Endothelial cell (in vitro differentiated cells): ENCODE measurements around the gene ITGAD. TPM values are rescaled to one million over a fixed set of nuclear protein-coding genes. Genes with fewer than 3 reads are reported as not detected.
"Not testable (repeated sequence)": the region's sequence is repeated elsewhere in the genome, so short reads cannot be mapped to it uniquely, and the experiment has no call there.

Experiments
- DNase-seq: peaks from one replicate; pipeline ENCODE4 v3.0.0; 2021; ENCODE audit warnings: low spot score
- H3K27ac Mint-ChIP-seq: one replicate; pipeline ENCODE4 v1.8.0; 2021; ENCODE audit warnings: mixed read lengths, inconsistent platforms; ENCODE audit not compliant: unreplicated experiment
- H3K27me3 Mint-ChIP-seq: one replicate; pipeline ENCODE4 v1.8.0; 2021; ENCODE audit warnings: mild to moderate bottlenecking, moderate library complexity, mixed read lengths, inconsistent platforms; ENCODE audit not compliant: unreplicated experiment
- H3K36me3 Mint-ChIP-seq: one replicate; pipeline ENCODE4 v1.8.0; 2021; ENCODE audit warnings: mild to moderate bottlenecking, low read depth, mixed read lengths, inconsistent platforms; ENCODE audit not compliant: unreplicated experiment
- H3K4me1 Mint-ChIP-seq: one replicate; pipeline ENCODE4 v1.8.0; 2021; ENCODE audit warnings: mild to moderate bottlenecking, mixed read lengths, inconsistent platforms; ENCODE audit not compliant: unreplicated experiment
- H3K4me3 Mint-ChIP-seq: one replicate; pipeline ENCODE4 v1.8.0; 2021; ENCODE audit warnings: mild to moderate bottlenecking, mixed read lengths, inconsistent platforms; ENCODE audit not compliant: unreplicated experiment
- H3K9me3 Mint-ChIP-seq: one replicate; pipeline ENCODE4 v1.8.0; 2021; ENCODE audit warnings: mixed read lengths, inconsistent platforms; ENCODE audit not compliant: unreplicated experiment
- total RNA-seq: library from RNA; stranded (reverse); fragmentation: NEBNext Ultra II Directional; extraction: Animal tissue kit (Norgen Biotek cat#: 25700); gene quantifications from one replicate; pipeline ENCODE4 v1.2.1, GENCODE V29; 2021; ENCODE audit not compliant: unreplicated experiment
- TF ChIP-seq, protein P1 (sequence below): fragments of 200-600 bp; sonication (generic); IDR thresholded peaks from one replicate; pipeline ENCODE4 v1.5.0; 2021; ENCODE audit warnings: antibody characterized with exemption; ENCODE audit not compliant: unreplicated experiment

The ITGAD gene
- total RNA-seq, 1 donor from 2014 or later, result not detected

- peak overlapping the region; percentile 61 for H3K27ac Mint-ChIP-seq
- H3K27me3 Mint-ChIP-seq, result peaks cover 4% of the 10 kb centered on the region
- DNase-seq, result no peak
- peak overlapping the region; percentile 89 for H3K4me3 Mint-ChIP-seq
- TF ChIP-seq, protein P1, sequence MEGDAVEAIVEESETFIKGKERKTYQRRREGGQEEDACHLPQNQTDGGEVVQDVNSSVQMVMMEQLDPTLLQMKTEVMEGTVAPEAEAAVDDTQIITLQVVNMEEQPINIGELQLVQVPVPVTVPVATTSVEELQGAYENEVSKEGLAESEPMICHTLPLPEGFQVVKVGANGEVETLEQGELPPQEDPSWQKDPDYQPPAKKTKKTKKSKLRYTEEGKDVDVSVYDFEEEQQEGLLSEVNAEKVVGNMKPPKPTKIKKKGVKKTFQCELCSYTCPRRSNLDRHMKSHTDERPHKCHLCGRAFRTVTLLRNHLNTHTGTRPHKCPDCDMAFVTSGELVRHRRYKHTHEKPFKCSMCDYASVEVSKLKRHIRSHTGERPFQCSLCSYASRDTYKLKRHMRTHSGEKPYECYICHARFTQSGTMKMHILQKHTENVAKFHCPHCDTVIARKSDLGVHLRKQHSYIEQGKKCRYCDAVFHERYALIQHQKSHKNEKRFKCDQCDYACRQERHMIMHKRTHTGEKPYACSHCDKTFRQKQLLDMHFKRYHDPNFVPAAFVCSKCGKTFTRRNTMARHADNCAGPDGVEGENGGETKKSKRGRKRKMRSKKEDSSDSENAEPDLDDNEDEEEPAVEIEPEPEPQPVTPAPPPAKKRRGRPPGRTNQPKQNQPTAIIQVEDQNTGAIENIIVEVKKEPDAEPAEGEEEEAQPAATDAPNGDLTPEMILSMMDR, result no peak
- H3K4me1 Mint-ChIP-seq, result peaks cover 7% of the 10 kb centered on the region
- no peaks in the 10 kb centered on the region for H3K9me3 Mint-ChIP-seq
- H3K36me3 Mint-ChIP-seq, result no peaks in the 10 kb centered on the region
Measured at GRCh38 chr16:31441956-31442355, 48.8 kb downstream of the ITGAD start.

- H3K4me1 Mint-ChIP-seq, H3K27ac Mint-ChIP-seq, H3K4me3 Mint-ChIP-seq, H3K36me3 Mint-ChIP-seq, H3K27me3 Mint-ChIP-seq, DNase-seq, H3K9me3 Mint-ChIP-seq: not testable (repeated sequence)
Measured at GRCh38 chr16:31445931-31446330, 52.8 kb downstream of the ITGAD start.

DNA sequence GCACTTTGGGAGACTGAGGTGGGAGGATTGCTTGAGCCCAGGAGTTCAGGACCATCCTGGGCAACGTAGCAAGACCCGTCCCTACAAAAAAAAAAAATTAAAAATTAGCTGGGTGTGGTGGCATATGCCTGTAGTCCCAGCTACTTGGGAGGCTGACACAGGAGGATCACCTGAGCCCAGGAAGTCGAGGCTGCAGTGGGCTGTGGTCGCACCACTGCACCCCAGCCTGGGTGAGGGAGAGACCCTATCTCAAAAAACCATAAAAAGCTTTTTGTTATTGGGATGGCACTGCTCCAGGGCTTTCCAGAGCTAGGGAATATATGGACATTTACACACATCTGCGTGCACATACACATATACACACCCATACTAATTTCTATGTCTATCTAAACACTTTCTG is 58.1 kb downstream of the ITGAD start:
- H3K9me3 Mint-ChIP-seq, result no peaks in the 10 kb centered on the region
- H3K4me1 Mint-ChIP-seq, result peaks cover 23% of the 10 kb centered on the region
- H3K4me3 Mint-ChIP-seq, result no peak overlapping the region
- no peak for DNase-seq
- no peaks in the 10 kb centered on the region for H3K36me3 Mint-ChIP-seq
- peaks cover 7% of the 10 kb centered on the region for H3K27me3 Mint-ChIP-seq
- no peak overlapping the region for H3K27ac Mint-ChIP-seq
- TF ChIP-seq, protein P1, result no peak

GRCh38 chr16:31451681-31452351 is 58.7 kb downstream of the ITGAD start:
- Mint-ChIP-seq H3K36me3 (no peaks in the 10 kb centered on the region), H3K27ac (no peak overlapping the region), H3K9me3 (no peaks in the 10 kb centered on the region), H3K4me3 (no peak overlapping the region), H3K27me3 (peaks cover 7% of the 10 kb centered on the region), H3K4me1 (peaks cover 25% of the 10 kb centered on the region)
- TF ChIP-seq, protein P1, result peak; percentile 43
- DNase-seq, result peak; percentile 59

DNA sequence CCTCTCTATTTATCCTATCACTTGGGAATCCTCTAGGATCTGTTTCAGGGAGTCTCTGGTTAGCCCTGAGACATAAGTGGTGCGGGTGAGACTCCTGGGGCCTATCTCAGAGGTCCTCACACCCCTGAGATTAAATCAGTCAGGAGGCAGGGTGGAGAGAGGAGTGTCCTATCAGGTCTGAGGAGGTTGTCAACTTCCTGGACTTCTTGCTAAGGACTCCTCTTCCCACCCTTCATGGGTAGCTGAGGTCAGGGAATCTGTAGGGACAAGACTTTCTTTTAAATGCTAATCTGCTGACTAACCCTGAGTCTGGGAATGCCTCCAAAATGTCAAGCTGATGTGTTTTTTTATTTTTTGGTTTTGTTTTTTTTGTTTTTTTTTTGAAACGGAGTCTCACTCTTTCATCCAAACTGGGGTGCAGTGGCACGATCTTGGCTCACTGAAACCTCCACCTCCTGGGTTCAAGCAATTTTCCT is 59.5 kb downstream of the ITGAD start:
- no peak for DNase-seq
- no peak overlapping the region for H3K4me3 Mint-ChIP-seq
- TF ChIP-seq, protein P1, result no peak

More for the DNA sequence above, 59.5 kb downstream of the ITGAD start:
- Mint-ChIP-seq H3K4me1 (peaks cover 27% of the 10 kb centered on the region), H3K9me3 (no peaks in the 10 kb centered on the region), H3K27ac (no peak overlapping the region), H3K27me3 (peaks cover 7% of the 10 kb centered on the region), H3K36me3 (no peaks in the 10 kb centered on the region)
